ENCODE results near the gene CKS1B. TPM values are rescaled to one million over a fixed set of nuclear protein-coding genes. Genes with fewer than 3 reads are reported as not detected.

CKS1B gene
- total and polyA plus RNA-seq, 9 of the 15 experiments (the other 6 are each of a cell fraction or from before 2014, with no cell fraction given), result 215 to 1,103 (median 460) TPM

- FAIRE-seq, result no peak
- CTCF ChIA-PET (ENCODE audit: low intra/inter-chr PET ratio), result no interaction called here
Measured at GRCh38 chr1:154926201-154926600, 48.3 kb upstream of the CKS1B start.

More at GRCh38 chr1:154926201-154926600, 48.3 kb upstream of the CKS1B start:
- Histone ChIP-seq H3K36me3 (ENCODE audit: control insufficient read depth, insufficient read depth, low read length) (peaks cover 4% of the 10 kb centered on the region; the same call in 2 of the 3 replicates), H3K9me3 (replicated peaks; ENCODE audit: control insufficient read depth, insufficient read depth, low read depth, low read length) (no peaks in the 10 kb centered on the region), H2AFZ (ENCODE audit: low read depth, low read length) (no peak overlapping the region), H3K4me1 (replicated peaks in 1 of 2; ENCODE audit: control insufficient read depth in 2 of 2, insufficient read depth in 2 of 2, low read length in 2 of 2) (peaks cover 7 to 12% of the 10 kb centered on the region in 2 experiments; a peak in 4 of 5 replicates), H3K27ac (ENCODE audit: extremely low read depth, low read depth, low read length) (no peak overlapping the region; the same call in 2 of the 3 replicates), H3K79me2 (ENCODE audit: control insufficient read depth, insufficient read depth, low read length) (no peaks in the 10 kb centered on the region), H3K9me1 (ENCODE audit: control insufficient read depth, insufficient read depth, low read length) (peaks cover 3% of the 10 kb centered on the region), H3K27me3 (ENCODE audit: control insufficient read depth in 2 of 2, insufficient read depth in 2 of 2, low read length in 2 of 2) (no peaks in the 10 kb centered on the region), H3K9ac (ENCODE audit: insufficient read depth in 1 of 2, low read depth in 2 of 2, low read length in 2 of 2) (no peak overlapping the region), H3K4me2 (ENCODE audit: insufficient read depth, low read length) (no peak overlapping the region), H4K20me1 (replicated peaks; ENCODE audit: control insufficient read depth, insufficient read depth, low read length) (no peaks in the 10 kb centered on the region), H3K4me3 (no peak overlapping the region)
- 80% methylated on average over 13 of the region's 13 CpGs for WGBS (ENCODE audit: insufficient coverage, low coverage, missing lambda C conversion rate)
- ATAC-seq (peak; percentile 49; the same call in 2 of the 3 replicates), DNase-seq (ENCODE audit: extremely low read depth in 1 of 4, low spot score in 3 of 4) (no peak)
- POLR2A ChIA-PET, result interaction anchor here (0.5 to 0.6 kb wide), 2 partner anchors 80 to 346 kb away, joined by 3 to 5 read pairs; no protein-coding TSS in a partner anchor
- intact Hi-C loops (cut with micrococcal nuclease), result no loop called here
- BruUV-seq (replicated peaks), result no TSS peak
- TF ChIP-seq FOXP4 (CRISPR knock-in tag; IDR thresholded peaks at IDR 0.05; ENCODE audit: borderline replicate concordance) (no peak), HOXB6 (CRISPR knock-in tag; IDR thresholded peaks at IDR 0.05; ENCODE audit: borderline replicate concordance) (no peak), KLF6 (CRISPR knock-in tag; IDR thresholded peaks at IDR 0.05; ENCODE audit: borderline replicate concordance) (no peak), CBFA2T3 (IDR thresholded peaks at IDR 0.05) (0 out of 2 replicates have a peak, but pooled peaks have one; percentile 25), HIVEP1 (CRISPR knock-in tag; IDR thresholded peaks at IDR 0.05) (no peak), MAX (CRISPR knock-in tag; IDR thresholded peaks at IDR 0.05) (no peak), NFYB (IDR thresholded peaks at IDR 0.05; ENCODE audit: extremely low read depth, insufficient read length) (no peak), COPS2 (conservative IDR thresholded peaks at IDR 0.05) (no peak), GTF2F1 (IDR thresholded peaks at IDR 0.05; ENCODE audit: low read depth, low read length) (no peak), RAD21 (CRISPR knock-in tag; conservative IDR thresholded peaks at IDR 0.05 in 1 of 2, IDR thresholded peaks at IDR 0.05 in 1 of 2) (no peak), CBX3 (IDR thresholded peaks at IDR 0.05; ENCODE audit: borderline replicate concordance in 1 of 2, low read length in 2 of 2) (peak in 1 of 2 experiments; percentile 40; a peak in 1 of 3 replicates), MEIS2 (IDR thresholded peaks at IDR 0.05; ENCODE audit: partially characterized antibody) (peak; percentile 37), PKNOX1 (IDR thresholded peaks at IDR 0.05) (peak; percentile 48; the same call in 1 of the 2 replicates), ZNF561 (CRISPR knock-in tag; conservative IDR thresholded peaks at IDR 0.05) (no peak)
- in situ Hi-C loops (cut with MboI), result no loop called here
